ENCODE results near the gene HEPACAM2.

HEPACAM2 gene

GRCh38 chr7:93159490-93159889, 66.8 kb downstream of the HEPACAM2 start:
- intact Hi-C loops (cut with DNase I): no loop called here
- no peak for DNase-seq

GRCh38 chr7:93156884-93157283, 69.4 kb downstream of the HEPACAM2 start:
- intact Hi-C loops (cut with DNase I): no loop called here
- DNase-seq: no peak

GRCh38 chr7:93150200-93150835, 76.0 kb downstream of the HEPACAM2 start:
- intact Hi-C loops (cut with DNase I): no loop called here
- no peak for DNase-seq

GRCh38 chr7:93148727-93149126, 77.5 kb downstream of the HEPACAM2 start:
- no peak for DNase-seq
- intact Hi-C loops (cut with DNase I): no loop called here

DNA sequence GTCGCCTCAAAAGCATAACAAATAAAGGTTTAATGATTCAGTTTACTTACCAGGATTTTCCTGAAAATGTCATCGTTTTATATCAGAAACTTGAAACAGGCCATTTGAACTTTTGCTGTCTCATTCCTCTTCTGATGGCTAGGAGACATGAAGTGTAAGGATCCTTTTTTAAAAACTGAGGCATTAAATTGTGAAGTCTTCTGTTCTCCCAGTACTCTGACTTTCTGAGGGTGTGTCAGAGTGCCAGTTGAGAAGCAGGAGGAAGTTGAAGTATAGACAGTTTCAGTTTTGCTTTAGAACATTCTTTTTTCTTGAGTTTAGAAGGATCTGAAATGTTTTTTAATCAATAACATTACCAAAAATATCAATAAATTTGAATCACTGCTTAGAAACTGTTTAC, 78.1 kb downstream of the HEPACAM2 start, which contains the start of gene SAMD9L:
Gene SAMD9L (minus strand): TSS at position 242 of the 400 bp plus-strand sequence. CDS start 12,414 bp downstream, outside the sequence.
- intact Hi-C loops (cut with DNase I): no loop called here
- no peak for DNase-seq

DNA sequence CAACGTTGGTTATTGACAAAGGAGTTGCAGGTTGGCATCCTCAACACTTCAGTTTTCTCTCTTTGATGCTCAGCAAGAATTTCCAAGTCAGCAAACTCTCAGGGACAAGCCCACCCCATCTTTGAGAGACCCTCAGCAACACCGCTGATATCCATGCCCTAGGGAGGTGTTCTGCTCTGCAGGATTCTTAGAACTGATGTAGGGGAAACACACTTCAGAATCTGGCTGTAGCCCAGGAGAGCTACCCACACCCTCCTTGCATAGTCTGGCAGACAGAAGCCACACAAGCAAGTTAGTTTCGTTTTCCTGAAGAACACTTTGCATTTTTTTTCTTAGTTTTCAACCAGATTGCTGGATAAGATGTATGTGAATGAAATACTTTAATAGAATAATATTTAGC, 78.9 kb downstream of the HEPACAM2 start:
- DNase-seq: peak in 6 of 42 donors; percentile 2 to 42 (median 10)
- intact Hi-C loops (cut with DNase I): no loop called here

- no peak for DNase-seq
- intact Hi-C loops (cut with DNase I): no loop called here
Observed at GRCh38 chr7:93146472-93147141, 79.7 kb downstream of the HEPACAM2 start.

- intact Hi-C loops (cut with DNase I): no loop called here
- no peak for DNase-seq
Observed at GRCh38 chr7:93146036-93146435, 80.2 kb downstream of the HEPACAM2 start.

- intact Hi-C loops (cut with DNase I): no loop called here
- DNase-seq: no peak
Observed at GRCh38 chr7:93145354-93145753, 80.9 kb downstream of the HEPACAM2 start.

DNA sequence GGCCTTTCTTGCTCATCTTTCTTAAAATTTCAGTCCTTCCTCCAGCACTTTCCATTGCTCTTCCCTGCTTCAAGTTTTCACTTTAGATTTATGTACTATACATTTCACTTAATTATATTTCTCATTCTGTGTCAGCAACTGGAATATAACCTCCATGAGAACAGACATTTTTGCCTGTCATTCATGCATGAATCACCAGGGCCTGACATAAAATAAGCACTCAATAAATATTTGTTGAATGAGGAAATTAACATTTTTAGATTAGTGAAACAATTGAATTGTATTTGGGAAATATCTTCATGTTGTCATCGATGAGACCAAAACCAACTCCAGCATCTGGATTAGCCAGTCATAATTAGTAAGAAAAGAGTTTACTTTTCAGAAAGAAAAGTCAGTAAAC, 84.1 kb downstream of the HEPACAM2 start:
- DNase-seq: no peak
- intact Hi-C loops (cut with DNase I): no loop called here

GRCh38 chr7:93140582-93141191, 85.6 kb downstream of the HEPACAM2 start:
- intact Hi-C loops (cut with DNase I): no loop called here
- DNase-seq: no peak

DNA sequence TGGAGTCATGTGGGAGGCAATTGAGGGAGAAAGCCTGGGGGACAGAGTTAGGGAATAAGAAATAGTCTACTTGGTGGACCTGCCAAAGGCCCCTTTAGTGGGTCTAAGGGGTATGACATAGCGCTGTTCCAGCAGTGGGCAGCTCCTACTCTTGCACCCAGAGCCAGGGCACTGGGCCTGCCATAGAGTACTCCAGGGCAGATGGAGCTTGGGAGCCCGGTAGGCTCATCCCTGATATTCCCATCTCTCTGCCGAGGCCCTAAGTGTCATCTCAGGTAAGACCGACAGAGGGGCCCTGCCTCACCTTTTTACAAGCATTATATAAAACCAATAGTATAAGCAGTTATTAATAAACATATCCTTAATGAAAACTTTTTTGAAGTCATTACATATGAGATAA, 87.7 kb downstream of the HEPACAM2 start:
- DNase-seq: no peak
- intact Hi-C loops (cut with DNase I): no loop called here
